ENCODE results near the gene CCND3. TPM values are rescaled to one million over a fixed set of nuclear protein-coding genes. Genes with fewer than 3 reads are reported as not detected.

Gene CCND3
- total and polyA plus RNA-seq, 2 experiments from 2014 or later: 19.7 to 30.9 TPM

DNA sequence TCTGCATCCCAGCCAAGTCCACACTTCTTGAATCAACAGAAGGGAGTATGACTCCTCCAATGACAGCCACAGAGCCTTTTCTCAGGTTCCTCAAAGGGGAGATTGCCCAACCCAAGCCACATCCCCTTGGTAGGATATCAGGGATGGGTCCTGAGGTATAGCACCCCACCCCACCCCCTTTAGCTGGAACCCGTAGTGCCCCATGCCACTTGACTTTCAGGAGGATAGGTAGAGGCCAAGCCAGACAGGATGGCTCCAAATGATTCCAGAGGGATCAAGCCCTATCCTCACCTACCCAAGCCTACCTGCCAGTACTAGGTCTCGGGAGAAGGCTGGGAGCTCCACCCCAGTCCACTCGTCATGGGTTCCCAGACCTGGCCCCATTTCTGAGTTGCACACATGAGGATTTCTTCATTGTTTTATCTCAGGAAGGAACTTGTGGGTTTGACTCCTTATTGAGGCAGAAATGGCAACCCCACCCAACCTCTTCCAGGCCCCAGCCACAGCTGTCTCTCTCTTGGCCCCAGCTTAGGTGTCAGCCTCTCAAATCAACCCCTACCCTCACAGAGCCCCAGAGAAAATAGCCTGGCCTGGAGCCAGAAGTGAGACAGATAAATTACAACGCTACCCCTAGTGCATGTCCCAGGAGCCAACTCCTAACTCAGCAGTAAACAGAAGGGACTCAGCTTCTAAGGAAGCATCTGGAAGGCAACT is 3.6 kb downstream of the CCND3 start:
- H3K4me3 Mint-ChIP-seq: peak overlapping the region; percentile 27; the same call in 1 of the 3 replicates
- H2AFZ ChIP-seq: no peak overlapping the region
- peaks cover 49% of the 10 kb centered on the region for H3F3A ChIP-seq (replicated peaks; ENCODE audit: low read depth)
- H3K4me2 ChIP-seq: peak overlapping the region; percentile 99; the same call in 1 of the 2 replicates
- H3K36me3 Mint-ChIP-seq (ENCODE audit: low read depth): peaks cover 29% of the 10 kb centered on the region
- H3K27me3 Mint-ChIP-seq (ENCODE audit: insufficient read depth, low read depth, poor library complexity): peaks cover 26% of the 10 kb centered on the region
- H3K27me3 ChIP-seq (ENCODE audit: insufficient read depth): no peaks in the 10 kb centered on the region
- H3K9me2 ChIP-seq (ENCODE audit: insufficient read depth): no peaks in the 10 kb centered on the region
- peaks cover 24% of the 10 kb centered on the region for H4K20me1 ChIP-seq (replicated peaks; ENCODE audit: insufficient read depth)
- H3K79me2 ChIP-seq (replicated peaks; ENCODE audit: insufficient read depth): 0 out of 2 replicates have a peak, but pooled peaks cover 6% of the 10 kb centered on the region
- TF ChIP-seq POLR2AphosphoS5 (IDR thresholded peaks at IDR 0.05; ENCODE audit: low read depth): no peak
- TF ChIP-seq STAT1 (IDR thresholded peaks at IDR 0.05; ENCODE audit: unreplicated experiment): no peak
- no peak for TF ChIP-seq ZNF114 (CRISPR knock-in tag; IDR thresholded peaks at IDR 0.05)
- TF ChIP-seq, protein P1, sequence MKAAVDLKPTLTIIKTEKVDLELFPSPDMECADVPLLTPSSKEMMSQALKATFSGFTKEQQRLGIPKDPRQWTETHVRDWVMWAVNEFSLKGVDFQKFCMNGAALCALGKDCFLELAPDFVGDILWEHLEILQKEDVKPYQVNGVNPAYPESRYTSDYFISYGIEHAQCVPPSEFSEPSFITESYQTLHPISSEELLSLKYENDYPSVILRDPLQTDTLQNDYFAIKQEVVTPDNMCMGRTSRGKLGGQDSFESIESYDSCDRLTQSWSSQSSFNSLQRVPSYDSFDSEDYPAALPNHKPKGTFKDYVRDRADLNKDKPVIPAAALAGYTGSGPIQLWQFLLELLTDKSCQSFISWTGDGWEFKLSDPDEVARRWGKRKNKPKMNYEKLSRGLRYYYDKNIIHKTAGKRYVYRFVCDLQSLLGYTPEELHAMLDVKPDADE (IDR thresholded peaks at IDR 0.05): no peak
- TF ChIP-seq CREB1 (CRISPR knock-in tag; IDR thresholded peaks at IDR 0.05; ENCODE audit: low read depth): no peak
- TF ChIP-seq, protein P2, sequence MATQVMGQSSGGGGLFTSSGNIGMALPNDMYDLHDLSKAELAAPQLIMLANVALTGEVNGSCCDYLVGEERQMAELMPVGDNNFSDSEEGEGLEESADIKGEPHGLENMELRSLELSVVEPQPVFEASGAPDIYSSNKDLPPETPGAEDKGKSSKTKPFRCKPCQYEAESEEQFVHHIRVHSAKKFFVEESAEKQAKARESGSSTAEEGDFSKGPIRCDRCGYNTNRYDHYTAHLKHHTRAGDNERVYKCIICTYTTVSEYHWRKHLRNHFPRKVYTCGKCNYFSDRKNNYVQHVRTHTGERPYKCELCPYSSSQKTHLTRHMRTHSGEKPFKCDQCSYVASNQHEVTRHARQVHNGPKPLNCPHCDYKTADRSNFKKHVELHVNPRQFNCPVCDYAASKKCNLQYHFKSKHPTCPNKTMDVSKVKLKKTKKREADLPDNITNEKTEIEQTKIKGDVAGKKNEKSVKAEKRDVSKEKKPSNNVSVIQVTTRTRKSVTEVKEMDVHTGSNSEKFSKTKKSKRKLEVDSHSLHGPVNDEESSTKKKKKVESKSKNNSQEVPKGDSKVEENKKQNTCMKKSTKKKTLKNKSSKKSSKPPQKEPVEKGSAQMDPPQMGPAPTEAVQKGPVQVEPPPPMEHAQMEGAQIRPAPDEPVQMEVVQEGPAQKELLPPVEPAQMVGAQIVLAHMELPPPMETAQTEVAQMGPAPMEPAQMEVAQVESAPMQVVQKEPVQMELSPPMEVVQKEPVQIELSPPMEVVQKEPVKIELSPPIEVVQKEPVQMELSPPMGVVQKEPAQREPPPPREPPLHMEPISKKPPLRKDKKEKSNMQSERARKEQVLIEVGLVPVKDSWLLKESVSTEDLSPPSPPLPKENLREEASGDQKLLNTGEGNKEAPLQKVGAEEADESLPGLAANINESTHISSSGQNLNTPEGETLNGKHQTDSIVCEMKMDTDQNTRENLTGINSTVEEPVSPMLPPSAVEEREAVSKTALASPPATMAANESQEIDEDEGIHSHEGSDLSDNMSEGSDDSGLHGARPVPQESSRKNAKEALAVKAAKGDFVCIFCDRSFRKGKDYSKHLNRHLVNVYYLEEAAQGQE (IDR thresholded peaks at IDR 0.05; ENCODE audit: unreplicated experiment): no peak
- no peak for TF ChIP-seq NANOG (IDR thresholded peaks at IDR 0.05; ENCODE audit: borderline replicate concordance)
- TF ChIP-seq EZH2 (IDR thresholded peaks at IDR 0.05; ENCODE audit: low read depth, unreplicated experiment): no peak
- TF ChIP-seq, protein P3, sequence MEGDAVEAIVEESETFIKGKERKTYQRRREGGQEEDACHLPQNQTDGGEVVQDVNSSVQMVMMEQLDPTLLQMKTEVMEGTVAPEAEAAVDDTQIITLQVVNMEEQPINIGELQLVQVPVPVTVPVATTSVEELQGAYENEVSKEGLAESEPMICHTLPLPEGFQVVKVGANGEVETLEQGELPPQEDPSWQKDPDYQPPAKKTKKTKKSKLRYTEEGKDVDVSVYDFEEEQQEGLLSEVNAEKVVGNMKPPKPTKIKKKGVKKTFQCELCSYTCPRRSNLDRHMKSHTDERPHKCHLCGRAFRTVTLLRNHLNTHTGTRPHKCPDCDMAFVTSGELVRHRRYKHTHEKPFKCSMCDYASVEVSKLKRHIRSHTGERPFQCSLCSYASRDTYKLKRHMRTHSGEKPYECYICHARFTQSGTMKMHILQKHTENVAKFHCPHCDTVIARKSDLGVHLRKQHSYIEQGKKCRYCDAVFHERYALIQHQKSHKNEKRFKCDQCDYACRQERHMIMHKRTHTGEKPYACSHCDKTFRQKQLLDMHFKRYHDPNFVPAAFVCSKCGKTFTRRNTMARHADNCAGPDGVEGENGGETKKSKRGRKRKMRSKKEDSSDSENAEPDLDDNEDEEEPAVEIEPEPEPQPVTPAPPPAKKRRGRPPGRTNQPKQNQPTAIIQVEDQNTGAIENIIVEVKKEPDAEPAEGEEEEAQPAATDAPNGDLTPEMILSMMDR (conservative IDR thresholded peaks at IDR 0.05; ENCODE audit: low read depth in 2 of 2): no peak
- TF ChIP-seq, protein P4, sequence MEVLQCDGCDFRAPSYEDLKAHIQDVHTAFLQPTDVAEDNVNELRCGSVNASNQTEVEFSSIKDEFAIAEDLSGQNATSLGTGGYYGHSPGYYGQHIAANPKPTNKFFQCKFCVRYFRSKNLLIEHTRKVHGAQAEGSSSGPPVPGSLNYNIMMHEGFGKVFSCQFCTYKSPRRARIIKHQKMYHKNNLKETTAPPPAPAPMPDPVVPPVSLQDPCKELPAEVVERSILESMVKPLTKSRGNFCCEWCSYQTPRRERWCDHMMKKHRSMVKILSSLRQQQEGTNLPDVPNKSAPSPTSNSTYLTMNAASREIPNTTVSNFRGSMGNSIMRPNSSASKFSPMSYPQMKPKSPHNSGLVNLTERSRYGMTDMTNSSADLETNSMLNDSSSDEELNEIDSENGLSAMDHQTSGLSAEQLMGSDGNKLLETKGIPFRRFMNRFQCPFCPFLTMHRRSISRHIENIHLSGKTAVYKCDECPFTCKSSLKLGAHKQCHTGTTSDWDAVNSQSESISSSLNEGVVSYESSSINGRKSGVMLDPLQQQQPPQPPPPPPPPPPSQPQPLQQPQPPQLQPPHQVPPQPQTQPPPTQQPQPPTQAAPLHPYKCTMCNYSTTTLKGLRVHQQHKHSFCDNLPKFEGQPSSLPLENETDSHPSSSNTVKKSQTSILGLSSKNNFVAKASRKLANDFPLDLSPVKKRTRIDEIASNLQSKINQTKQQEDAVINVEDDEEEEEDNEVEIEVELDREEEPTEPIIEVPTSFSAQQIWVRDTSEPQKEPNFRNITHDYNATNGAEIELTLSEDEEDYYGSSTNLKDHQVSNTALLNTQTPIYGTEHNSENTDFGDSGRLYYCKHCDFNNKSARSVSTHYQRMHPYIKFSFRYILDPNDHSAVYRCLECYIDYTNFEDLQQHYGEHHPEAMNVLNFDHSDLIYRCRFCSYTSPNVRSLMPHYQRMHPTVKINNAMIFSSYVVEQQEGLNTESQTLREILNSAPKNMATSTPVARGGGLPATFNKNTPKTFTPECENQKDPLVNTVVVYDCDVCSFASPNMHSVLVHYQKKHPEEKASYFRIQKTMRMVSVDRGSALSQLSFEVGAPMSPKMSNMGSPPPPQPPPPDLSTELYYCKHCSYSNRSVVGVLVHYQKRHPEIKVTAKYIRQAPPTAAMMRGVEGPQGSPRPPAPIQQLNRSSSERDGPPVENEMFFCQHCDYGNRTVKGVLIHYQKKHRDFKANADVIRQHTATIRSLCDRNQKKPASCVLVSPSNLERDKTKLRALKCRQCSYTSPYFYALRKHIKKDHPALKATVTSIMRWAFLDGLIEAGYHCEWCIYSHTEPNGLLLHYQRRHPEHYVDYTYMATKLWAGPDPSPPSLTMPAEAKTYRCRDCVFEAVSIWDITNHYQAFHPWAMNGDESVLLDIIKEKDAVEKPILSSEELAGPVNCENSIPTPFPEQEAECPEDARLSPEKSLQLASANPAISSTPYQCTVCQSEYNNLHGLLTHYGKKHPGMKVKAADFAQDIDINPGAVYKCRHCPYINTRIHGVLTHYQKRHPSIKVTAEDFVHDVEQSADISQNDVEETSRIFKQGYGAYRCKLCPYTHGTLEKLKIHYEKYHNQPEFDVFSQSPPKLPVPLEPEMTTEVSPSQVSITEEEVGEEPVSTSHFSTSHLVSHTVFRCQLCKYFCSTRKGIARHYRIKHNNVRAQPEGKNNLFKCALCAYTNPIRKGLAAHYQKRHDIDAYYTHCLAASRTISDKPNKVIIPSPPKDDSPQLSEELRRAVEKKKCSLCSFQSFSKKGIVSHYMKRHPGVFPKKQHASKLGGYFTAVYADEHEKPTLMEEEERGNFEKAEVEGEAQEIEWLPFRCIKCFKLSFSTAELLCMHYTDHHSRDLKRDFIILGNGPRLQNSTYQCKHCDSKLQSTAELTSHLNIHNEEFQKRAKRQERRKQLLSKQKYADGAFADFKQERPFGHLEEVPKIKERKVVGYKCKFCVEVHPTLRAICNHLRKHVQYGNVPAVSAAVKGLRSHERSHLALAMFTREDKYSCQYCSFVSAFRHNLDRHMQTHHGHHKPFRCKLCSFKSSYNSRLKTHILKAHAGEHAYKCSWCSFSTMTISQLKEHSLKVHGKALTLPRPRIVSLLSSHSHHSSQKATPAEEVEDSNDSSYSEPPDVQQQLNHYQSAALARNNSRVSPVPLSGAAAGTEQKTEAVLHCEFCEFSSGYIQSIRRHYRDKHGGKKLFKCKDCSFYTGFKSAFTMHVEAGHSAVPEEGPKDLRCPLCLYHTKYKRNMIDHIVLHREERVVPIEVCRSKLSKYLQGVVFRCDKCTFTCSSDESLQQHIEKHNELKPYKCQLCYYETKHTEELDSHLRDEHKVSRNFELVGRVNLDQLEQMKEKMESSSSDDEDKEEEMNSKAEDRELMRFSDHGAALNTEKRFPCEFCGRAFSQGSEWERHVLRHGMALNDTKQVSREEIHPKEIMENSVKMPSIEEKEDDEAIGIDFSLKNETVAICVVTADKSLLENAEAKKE (CRISPR knock-in tag; IDR thresholded peaks at IDR 0.05): no peak
- TF ChIP-seq ZNF331 (CRISPR knock-in tag; IDR thresholded peaks at IDR 0.05; ENCODE audit: low read depth): no peak
- no peak for TF ChIP-seq EZH2phosphoT487 (IDR thresholded peaks at IDR 0.05; ENCODE audit: unreplicated experiment)
- no peak for TF ChIP-seq JUNB (IDR thresholded peaks at IDR 0.05; ENCODE audit: unreplicated experiment)
- H3K9me3 Mint-ChIP-seq: no peaks in the 10 kb centered on the region
- no peak for DNase-seq (ENCODE audit: low spot score)
- H3K4me3 ChIP-seq: peak overlapping the region; percentile 98; the same call in 1 of the 2 replicates
- H3K27ac ChIP-seq (ENCODE audit: low read depth): no peak overlapping the region
- H3K4me1 ChIP-seq (ENCODE audit: insufficient read depth): peaks cover 33% of the 10 kb centered on the region
- H3K4me1 Mint-ChIP-seq: peaks cover 39% of the 10 kb centered on the region
- no peak for ATAC-seq
- no peak overlapping the region for H3K27ac Mint-ChIP-seq
- H3K36me3 ChIP-seq (ENCODE audit: insufficient read depth): peaks cover 11% of the 10 kb centered on the region
